MM.1S (cell line): ENCODE measurements around the gene TUBA1A.

Source experiments
- DNase-seq: peaks from one replicate; pipeline ENCODE4 v3.0.0-alpha.2; 2015
- H2AFZ ChIP-seq: fragments of 300-600 bp; sonication (generic); 2 replicates; pipeline ENCODE4 v1.6.0; 2016; ENCODE audit warnings: antibody characterized with exemption, low read length
- H3F3A ChIP-seq: fragments of 300-600 bp; sonication (generic); 2 replicates; pipeline ENCODE4 v1.6.1; 2016; ENCODE audit warnings: mild to moderate bottlenecking, antibody characterized with exemption, low read length, moderate library complexity, mixed read lengths; ENCODE audit not compliant: insufficient read depth
- H3K27ac ChIP-seq: fragments of 300-600 bp; sonication (generic); 2 replicates; pipeline ENCODE4 v1.5.1; 2016; ENCODE audit warnings: mild to moderate bottlenecking, low read length
- H3K27me3 ChIP-seq: fragments of 300-600 bp; sonication (generic); replicated peaks from 2 replicates; pipeline ENCODE4 v1.6.0; 2016; ENCODE audit warnings: low read length; ENCODE audit not compliant: insufficient read depth
- H3K36me3 ChIP-seq: fragments of 300-600 bp; sonication (generic); replicated peaks from 2 replicates; pipeline ENCODE4 v1.6.1; 2016; ENCODE audit warnings: mild to moderate bottlenecking, low read length, mixed read lengths; ENCODE audit not compliant: insufficient read depth
- H3K4me1 ChIP-seq: fragments of 300-600 bp; sonication (generic); 2 replicates; pipeline ENCODE4 v1.6.1; 2016; ENCODE audit warnings: low read length, mixed read lengths
- H3K4me2 ChIP-seq: fragments of 300-600 bp; sonication (generic); 2 replicates; pipeline ENCODE4 v1.6.0; 2016; ENCODE audit warnings: low read depth, low read length
- H3K4me3 ChIP-seq: fragments of 300-600 bp; sonication (generic); 2 replicates; pipeline ENCODE4 v1.5.1; 2016; ENCODE audit warnings: low read length, mixed read lengths
- H3K79me2 ChIP-seq: fragments of 300-600 bp; sonication (generic); 2 replicates; pipeline ENCODE4 v1.6.1; 2016; ENCODE audit warnings: mixed run types, low read length, mixed read lengths
- H3K9ac ChIP-seq: fragments of 300-600 bp; sonication (generic); 2 replicates; pipeline ENCODE4 v1.6.1; 2016; ENCODE audit warnings: low read length, mixed read lengths
- H3K9me2 ChIP-seq: fragments of 300-600 bp; sonication (generic); replicated peaks from 2 replicates; pipeline ENCODE4 v1.6.1; 2016; ENCODE audit warnings: mild to moderate bottlenecking, low read length, mixed read lengths; ENCODE audit not compliant: insufficient read depth
- H3K9me3 ChIP-seq: fragments of 300-600 bp; sonication (generic); replicated peaks from 2 replicates; pipeline ENCODE4 v1.6.1; 2016; ENCODE audit warnings: mild to moderate bottlenecking, low read length, mixed read lengths; ENCODE audit not compliant: insufficient read depth
- H4K20me1 ChIP-seq: fragments of 300-600 bp; sonication (generic); 2 replicates; pipeline ENCODE4 v1.6.1; 2016; ENCODE audit warnings: mild to moderate bottlenecking, low read length, moderate library complexity, mixed read lengths; ENCODE audit not compliant: insufficient read depth
- EZH2 ChIP-seq: fragments of 300-600 bp; sonication (generic); optimal IDR thresholded peaks from 2 replicates; pipeline ENCODE3; 2017; ENCODE audit warnings: low read depth, mild to moderate bottlenecking, antibody characterized with exemption, low read length, mixed read lengths
- EZH2phosphoT487 ChIP-seq: fragments of 300-600 bp; sonication (generic); IDR thresholded peaks from 2 replicates; pipeline ENCODE4 v1.6.1; 2018; ENCODE audit warnings: antibody characterized with exemption, low read length
- TF ChIP-seq, protein P1 (sequence below): fragments of 300-600 bp; sonication (generic); IDR thresholded peaks from 2 replicates; pipeline ENCODE4 v1.5.1; 2016; ENCODE audit warnings: antibody characterized with exemption, low read length, mixed read lengths

The TUBA1A gene

DNA sequence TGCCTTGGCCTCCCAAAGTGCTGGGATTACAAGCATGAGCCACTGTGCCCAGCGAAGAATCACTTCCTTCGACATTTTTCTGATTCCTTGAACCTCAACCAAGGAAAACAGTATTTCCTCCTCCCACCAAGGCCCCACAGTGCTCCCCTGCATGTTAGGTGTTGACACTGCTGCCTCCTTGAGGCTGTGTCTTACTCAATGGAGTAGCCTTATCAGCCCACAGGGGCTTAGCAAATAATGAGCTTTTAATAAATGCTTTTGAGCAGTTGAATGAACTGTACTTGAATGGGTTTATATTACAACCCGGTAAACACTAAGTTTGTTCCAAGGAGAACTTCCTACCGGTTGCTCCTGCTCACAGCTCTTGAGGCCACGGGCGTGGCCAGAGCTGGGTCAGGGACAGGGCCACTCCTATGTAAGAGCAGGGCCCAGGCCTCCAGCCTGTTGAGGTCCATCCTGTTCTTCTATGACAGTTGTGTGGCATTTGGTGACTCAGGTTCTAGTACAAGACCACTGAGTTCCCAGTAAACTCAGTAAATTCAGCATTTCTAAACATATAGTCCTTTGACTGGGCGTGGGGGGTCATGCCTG lies 36.8 kb upstream of the TUBA1A start:
- no peaks in the 10 kb centered on the region for H3F3A ChIP-seq
- no peaks in the 10 kb centered on the region for H4K20me1 ChIP-seq
- H3K27ac ChIP-seq: no peak overlapping the region

DNA sequence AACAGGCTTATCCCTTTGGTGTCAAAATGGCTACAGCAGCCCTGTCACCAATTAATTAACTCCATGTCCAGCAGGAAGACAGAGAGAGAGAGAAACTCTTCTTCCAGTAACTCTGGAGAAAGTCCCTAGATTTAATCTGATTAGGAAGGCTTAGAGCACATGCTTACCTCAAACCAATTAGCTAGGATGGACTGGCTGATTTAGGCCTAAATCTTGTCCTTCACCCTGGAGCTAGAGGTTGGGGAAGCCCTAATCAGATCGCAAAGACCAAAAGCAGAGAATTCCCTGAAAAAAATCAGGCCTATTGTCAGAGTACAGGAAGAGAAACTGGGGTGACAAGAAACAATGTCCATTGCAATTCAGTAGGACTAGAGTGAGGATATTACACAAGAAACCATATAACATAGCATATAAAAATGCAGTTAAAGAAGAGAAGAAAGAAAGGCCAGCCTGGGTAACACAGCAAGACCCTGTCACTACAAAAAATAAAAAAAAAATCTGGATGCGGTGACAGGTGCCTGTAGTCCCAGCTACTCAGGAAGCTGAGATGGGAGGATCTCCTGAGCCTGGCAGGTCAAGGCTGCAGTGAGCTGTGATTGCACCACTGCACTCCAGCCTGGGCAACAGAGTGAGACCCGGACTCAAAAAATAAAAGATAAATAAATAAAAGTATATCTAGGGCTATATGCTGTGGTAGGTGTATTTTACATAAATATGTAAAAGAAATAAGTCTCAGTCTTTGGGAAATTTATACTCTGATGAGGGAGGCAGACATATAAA lies 34.9 kb upstream of the TUBA1A start:
- Histone ChIP-seq H3F3A (no peaks in the 10 kb centered on the region), H3K27me3 (no peaks in the 10 kb centered on the region), H3K4me1 (no peaks in the 10 kb centered on the region), H3K27ac (no peak overlapping the region), H3K4me2 (no peak overlapping the region), H3K9me3 (no peaks in the 10 kb centered on the region), H3K4me3 (no peak overlapping the region), H4K20me1 (no peaks in the 10 kb centered on the region), H3K9ac (no peak overlapping the region), H2AFZ (no peak overlapping the region), H3K79me2 (no peaks in the 10 kb centered on the region), H3K9me2 (no peaks in the 10 kb centered on the region), H3K36me3 (no peaks in the 10 kb centered on the region)
- TF ChIP-seq, protein P1, sequence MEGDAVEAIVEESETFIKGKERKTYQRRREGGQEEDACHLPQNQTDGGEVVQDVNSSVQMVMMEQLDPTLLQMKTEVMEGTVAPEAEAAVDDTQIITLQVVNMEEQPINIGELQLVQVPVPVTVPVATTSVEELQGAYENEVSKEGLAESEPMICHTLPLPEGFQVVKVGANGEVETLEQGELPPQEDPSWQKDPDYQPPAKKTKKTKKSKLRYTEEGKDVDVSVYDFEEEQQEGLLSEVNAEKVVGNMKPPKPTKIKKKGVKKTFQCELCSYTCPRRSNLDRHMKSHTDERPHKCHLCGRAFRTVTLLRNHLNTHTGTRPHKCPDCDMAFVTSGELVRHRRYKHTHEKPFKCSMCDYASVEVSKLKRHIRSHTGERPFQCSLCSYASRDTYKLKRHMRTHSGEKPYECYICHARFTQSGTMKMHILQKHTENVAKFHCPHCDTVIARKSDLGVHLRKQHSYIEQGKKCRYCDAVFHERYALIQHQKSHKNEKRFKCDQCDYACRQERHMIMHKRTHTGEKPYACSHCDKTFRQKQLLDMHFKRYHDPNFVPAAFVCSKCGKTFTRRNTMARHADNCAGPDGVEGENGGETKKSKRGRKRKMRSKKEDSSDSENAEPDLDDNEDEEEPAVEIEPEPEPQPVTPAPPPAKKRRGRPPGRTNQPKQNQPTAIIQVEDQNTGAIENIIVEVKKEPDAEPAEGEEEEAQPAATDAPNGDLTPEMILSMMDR: no peak
- TF ChIP-seq EZH2 (no peak), EZH2phosphoT487 (no peak)
- DNase-seq: no peak

More for the DNA sequence above, 36.8 kb upstream of the TUBA1A start:
- no peak for TF ChIP-seq EZH2phosphoT487
- TF ChIP-seq, protein P1: no peak
- no peak for TF ChIP-seq EZH2
- no peak for DNase-seq
- H3K9me3 ChIP-seq: no peaks in the 10 kb centered on the region
- no peak overlapping the region for H2AFZ ChIP-seq
- no peak overlapping the region for H3K4me3 ChIP-seq
- no peaks in the 10 kb centered on the region for H3K4me1 ChIP-seq
- no peak overlapping the region for H3K9ac ChIP-seq
- no peaks in the 10 kb centered on the region for H3K79me2 ChIP-seq
- no peak overlapping the region for H3K4me2 ChIP-seq
- H3K27me3 ChIP-seq: no peaks in the 10 kb centered on the region
- no peaks in the 10 kb centered on the region for H3K36me3 ChIP-seq
- no peaks in the 10 kb centered on the region for H3K9me2 ChIP-seq

DNA sequence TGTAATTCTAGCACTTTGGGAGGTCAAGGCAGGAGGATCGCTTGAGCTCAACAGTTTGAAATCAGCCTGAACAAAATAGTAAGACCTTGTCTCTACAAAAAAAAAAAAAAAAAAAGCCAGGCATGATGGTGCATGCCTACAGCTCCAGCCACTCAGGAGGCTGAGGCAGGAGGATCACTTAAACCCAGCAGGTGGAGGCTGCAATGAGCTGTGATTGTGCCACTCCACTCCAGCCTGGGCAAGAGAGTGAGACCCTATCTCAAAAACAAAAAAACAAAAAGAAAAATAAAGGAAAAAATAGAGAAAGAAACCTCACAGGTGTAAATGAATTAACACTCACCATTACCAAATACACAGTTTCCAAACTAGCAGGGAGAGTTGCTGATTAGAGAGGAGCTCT lies 34.2 kb upstream of the TUBA1A start:
- Histone ChIP-seq H3K4me3 (no peak overlapping the region), H3K9ac (no peak overlapping the region), H2AFZ (no peak overlapping the region), H4K20me1 (no peaks in the 10 kb centered on the region), H3K36me3 (no peaks in the 10 kb centered on the region), H3K9me2 (no peaks in the 10 kb centered on the region), H3K4me2 (no peak overlapping the region), H3K79me2 (no peaks in the 10 kb centered on the region), H3K4me1 (no peaks in the 10 kb centered on the region), H3F3A (no peaks in the 10 kb centered on the region), H3K27me3 (no peaks in the 10 kb centered on the region), H3K27ac (no peak overlapping the region), H3K9me3 (no peaks in the 10 kb centered on the region)
- no peak for DNase-seq
- no peak for TF ChIP-seq EZH2
- TF ChIP-seq EZH2phosphoT487: no peak
- TF ChIP-seq, protein P1: no peak
